GM23338 (cell line): ENCODE results near the gene ZNF324B. TPM values are rescaled to one million over a fixed set of nuclear protein-coding genes. Genes with fewer than 3 reads are reported as not detected.

Source experiments
- ATAC-seq: fragments of 200-7000 bp; cut with Tn5 transposase; 3 replicates; pipeline ENCODE4 v1.9.1; 2020
- DNase-seq: peaks from one replicate; pipeline ENCODE4 v3.0.0-alpha.2; 2015; ENCODE audit warnings: low spot score
- H2AFZ ChIP-seq: fragments of 200-600 bp; sonication (generic); 2 replicates; pipeline ENCODE4 v1.8.0; 2016; ENCODE audit warnings: antibody characterized with exemption, mild to moderate bottlenecking, moderate library complexity
- H3F3A ChIP-seq: fragments of 200-600 bp; sonication (generic); replicated peaks from 2 replicates; pipeline ENCODE4 v1.8.0; 2017; ENCODE audit warnings: antibody characterized with exemption, mixed run types, low read depth
- H3K27ac ChIP-seq: fragments of 200-600 bp; sonication (generic); 2 replicates; pipeline ENCODE4 v1.6.1; 2016; ENCODE audit warnings: low read depth
- H3K27me3 ChIP-seq: fragments of 200-600 bp; sonication (generic); 2 replicates; pipeline ENCODE4 v1.8.0; 2016; ENCODE audit warnings: mild to moderate bottlenecking, mixed run types, moderate library complexity; ENCODE audit not compliant: insufficient read depth
- H3K36me3 ChIP-seq: fragments of 200-600 bp; sonication (generic); 2 replicates; pipeline ENCODE4 v1.8.0; 2016; ENCODE audit warnings: mild to moderate bottlenecking; ENCODE audit not compliant: insufficient read depth
- H3K4me1 ChIP-seq: fragments of 200-600 bp; sonication (generic); 2 replicates; pipeline ENCODE4 v1.8.0; 2016; ENCODE audit warnings: mild to moderate bottlenecking, moderate library complexity; ENCODE audit not compliant: insufficient read depth
- H3K4me2 ChIP-seq: fragments of 200-600 bp; sonication (generic); 2 replicates; pipeline ENCODE4 v1.7.1; 2017; ENCODE audit warnings: mixed run types
- H3K4me3 ChIP-seq: fragments of 200-600 bp; sonication (generic); 2 replicates; pipeline ENCODE4 v1.6.1; 2016; ENCODE audit warnings: mixed run types
- H3K79me2 ChIP-seq: fragments of 200-600 bp; sonication (generic); replicated peaks from 2 replicates; pipeline ENCODE4 v1.8.0; 2017; ENCODE audit warnings: mild to moderate bottlenecking; ENCODE audit not compliant: insufficient read depth
- H3K9me2 ChIP-seq: fragments of 200-600 bp; sonication (generic); 2 replicates; pipeline ENCODE4 v1.8.0; 2017; ENCODE audit not compliant: insufficient read depth
- H4K20me1 ChIP-seq: fragments of 200-600 bp; sonication (generic); replicated peaks from 2 replicates; pipeline ENCODE4 v1.8.0; 2017; ENCODE audit warnings: mild to moderate bottlenecking; ENCODE audit not compliant: insufficient read depth
- H3K27ac Mint-ChIP-seq: 2 replicates; pipeline ENCODE4 v1.8.0; 2020; ENCODE audit warnings: inconsistent platforms, mild to moderate bottlenecking, moderate library complexity, mixed read lengths
- H3K27me3 Mint-ChIP-seq: 3 replicates; pipeline ENCODE4 v1.8.0; 2022; ENCODE audit warnings: low read depth, mild to moderate bottlenecking, moderate library complexity, mixed read lengths, inconsistent platforms; ENCODE audit not compliant: insufficient read depth, poor library complexity
- H3K36me3 Mint-ChIP-seq: 3 replicates; pipeline ENCODE4 v1.8.0; 2021; ENCODE audit warnings: low read depth, mild to moderate bottlenecking, inconsistent platforms, moderate library complexity, mixed read lengths
- H3K4me1 Mint-ChIP-seq: 3 replicates; pipeline ENCODE4 v1.8.0; 2020; ENCODE audit warnings: mild to moderate bottlenecking, inconsistent platforms, mixed read lengths
- H3K4me3 Mint-ChIP-seq: 3 replicates; pipeline ENCODE4 v1.8.0; 2021; ENCODE audit warnings: moderate library complexity, mild to moderate bottlenecking, inconsistent platforms, mixed read lengths
- H3K9me3 Mint-ChIP-seq: 3 replicates; pipeline ENCODE4 v1.8.0; 2020; ENCODE audit warnings: moderate library complexity, mild to moderate bottlenecking, inconsistent platforms, mixed read lengths
- CREB1 ChIP-seq: fragments of 250-450 bp; sonication (Bioruptor Pico); IDR thresholded peaks from 2 replicates; pipeline ENCODE4 v1.5.0; 2020; ENCODE audit warnings: low read depth, mild to moderate bottlenecking, moderate library complexity
- EZH2phosphoT487 ChIP-seq: fragments of 200-600 bp; sonication (generic); IDR thresholded peaks from one replicate; pipeline ENCODE4 v1.8.1; 2018; ENCODE audit warnings: antibody characterized with exemption; ENCODE audit not compliant: unreplicated experiment
- POLR2AphosphoS5 ChIP-seq: IDR thresholded peaks from 2 replicates; pipeline ENCODE4 v1.6.1; 2016; ENCODE audit warnings: antibody characterized with exemption, low read depth
- REST ChIP-seq: IDR thresholded peaks from one replicate; pipeline ENCODE4 v1.6.1; 2018; ENCODE audit warnings: antibody characterized with exemption; ENCODE audit not compliant: unreplicated experiment
- STAT1 ChIP-seq: IDR thresholded peaks from one replicate; pipeline ENCODE4 v1.6.1; 2016; ENCODE audit warnings: antibody characterized with exemption; ENCODE audit not compliant: unreplicated experiment
- ZNF114 ChIP-seq: fragments of 250-450 bp; sonication (Bioruptor Pico); IDR thresholded peaks from 2 replicates; pipeline ENCODE4 v1.5.0; 2020; ENCODE audit warnings: mild to moderate bottlenecking, moderate library complexity
- ZNF331 ChIP-seq: fragments of 250-450 bp; sonication (Bioruptor Pico); IDR thresholded peaks from 2 replicates; pipeline ENCODE4 v1.5.0; 2020; ENCODE audit warnings: low read depth, mild to moderate bottlenecking, moderate library complexity
- polyA plus RNA-seq: library from polyadenylated mRNA; unstranded; fragments of >200 nt; fragmentation: Nextera tagmentation; extraction: Ambion mirVana; gene quantifications from 2 replicates; pipeline ENCODE4 v1.2.1, GENCODE V29; 2016
- total RNA-seq: library from RNA; depleted of rRNA; stranded (reverse); fragments of >200 nt; shearing (Covaris generic); gene quantifications from 2 replicates; pipeline ENCODE4 v1.2.3, GENCODE V29; 2014
- TF ChIP-seq, protein P1 (sequence below): fragments of 250-450 bp; sonication (Bioruptor Pico); IDR thresholded peaks from 2 replicates; pipeline ENCODE4 v1.5.0; 2020; ENCODE audit warnings: mild to moderate bottlenecking, moderate library complexity
- TF ChIP-seq, protein P2 (sequence below): IDR thresholded peaks from 2 replicates; pipeline ENCODE4 v1.6.1; 2016; ENCODE audit warnings: antibody characterized with exemption
- TF ChIP-seq, protein P3 (sequence below), 2 experiments: fragments of 200-600 bp in 1 of 2; sonication (generic) in 1 of 2; conservative IDR thresholded peaks; 2 replicates each; pipeline versions ENCODE4 v1.5.1 to v1.6.1; 2016 to 2017; ENCODE audit warnings: antibody characterized with exemption in 2 of 2, low read depth in 2 of 2, mild to moderate bottlenecking in 2 of 2, moderate library complexity in 1 of 2

ZNF324B gene
- total and polyA plus RNA-seq, 2 experiments from 2014 or later: 0.50 to 4.7 TPM

GRCh38 chr19:58474997-58475713 lies 23.7 kb downstream of the ZNF324B start:
- peaks cover 25% of the 10 kb centered on the region for H3K27me3 Mint-ChIP-seq
- ATAC-seq (peak; percentile 5), DNase-seq (no peak)
- Histone ChIP-seq H3K27me3 (no peaks in the 10 kb centered on the region), H3K9me2 (no peaks in the 10 kb centered on the region), H3K4me2 (peak overlapping the region; percentile 94), H2AFZ (peak overlapping the region; percentile 96), H4K20me1 (no peaks in the 10 kb centered on the region), H3K27ac (0 out of 2 replicates have a peak overlapping the region, but pooled peaks have one; percentile 96), H3K4me3 (peak overlapping the region; percentile 82), H3K4me1 (peaks cover 4% of the 10 kb centered on the region; the same call in 1 of the 2 replicates), H3F3A (peaks cover 13% of the 10 kb centered on the region), H3K79me2 (no peaks in the 10 kb centered on the region), H3K36me3 (no peaks in the 10 kb centered on the region)
- TF ChIP-seq ZNF114 (no peak), EZH2phosphoT487 (no peak), POLR2AphosphoS5 (no peak), ZNF331 (CRISPR knock-in tag) (no peak), STAT1 (no peak), CREB1 (CRISPR knock-in tag) (no peak), REST (no peak)
- TF ChIP-seq, protein P1, sequence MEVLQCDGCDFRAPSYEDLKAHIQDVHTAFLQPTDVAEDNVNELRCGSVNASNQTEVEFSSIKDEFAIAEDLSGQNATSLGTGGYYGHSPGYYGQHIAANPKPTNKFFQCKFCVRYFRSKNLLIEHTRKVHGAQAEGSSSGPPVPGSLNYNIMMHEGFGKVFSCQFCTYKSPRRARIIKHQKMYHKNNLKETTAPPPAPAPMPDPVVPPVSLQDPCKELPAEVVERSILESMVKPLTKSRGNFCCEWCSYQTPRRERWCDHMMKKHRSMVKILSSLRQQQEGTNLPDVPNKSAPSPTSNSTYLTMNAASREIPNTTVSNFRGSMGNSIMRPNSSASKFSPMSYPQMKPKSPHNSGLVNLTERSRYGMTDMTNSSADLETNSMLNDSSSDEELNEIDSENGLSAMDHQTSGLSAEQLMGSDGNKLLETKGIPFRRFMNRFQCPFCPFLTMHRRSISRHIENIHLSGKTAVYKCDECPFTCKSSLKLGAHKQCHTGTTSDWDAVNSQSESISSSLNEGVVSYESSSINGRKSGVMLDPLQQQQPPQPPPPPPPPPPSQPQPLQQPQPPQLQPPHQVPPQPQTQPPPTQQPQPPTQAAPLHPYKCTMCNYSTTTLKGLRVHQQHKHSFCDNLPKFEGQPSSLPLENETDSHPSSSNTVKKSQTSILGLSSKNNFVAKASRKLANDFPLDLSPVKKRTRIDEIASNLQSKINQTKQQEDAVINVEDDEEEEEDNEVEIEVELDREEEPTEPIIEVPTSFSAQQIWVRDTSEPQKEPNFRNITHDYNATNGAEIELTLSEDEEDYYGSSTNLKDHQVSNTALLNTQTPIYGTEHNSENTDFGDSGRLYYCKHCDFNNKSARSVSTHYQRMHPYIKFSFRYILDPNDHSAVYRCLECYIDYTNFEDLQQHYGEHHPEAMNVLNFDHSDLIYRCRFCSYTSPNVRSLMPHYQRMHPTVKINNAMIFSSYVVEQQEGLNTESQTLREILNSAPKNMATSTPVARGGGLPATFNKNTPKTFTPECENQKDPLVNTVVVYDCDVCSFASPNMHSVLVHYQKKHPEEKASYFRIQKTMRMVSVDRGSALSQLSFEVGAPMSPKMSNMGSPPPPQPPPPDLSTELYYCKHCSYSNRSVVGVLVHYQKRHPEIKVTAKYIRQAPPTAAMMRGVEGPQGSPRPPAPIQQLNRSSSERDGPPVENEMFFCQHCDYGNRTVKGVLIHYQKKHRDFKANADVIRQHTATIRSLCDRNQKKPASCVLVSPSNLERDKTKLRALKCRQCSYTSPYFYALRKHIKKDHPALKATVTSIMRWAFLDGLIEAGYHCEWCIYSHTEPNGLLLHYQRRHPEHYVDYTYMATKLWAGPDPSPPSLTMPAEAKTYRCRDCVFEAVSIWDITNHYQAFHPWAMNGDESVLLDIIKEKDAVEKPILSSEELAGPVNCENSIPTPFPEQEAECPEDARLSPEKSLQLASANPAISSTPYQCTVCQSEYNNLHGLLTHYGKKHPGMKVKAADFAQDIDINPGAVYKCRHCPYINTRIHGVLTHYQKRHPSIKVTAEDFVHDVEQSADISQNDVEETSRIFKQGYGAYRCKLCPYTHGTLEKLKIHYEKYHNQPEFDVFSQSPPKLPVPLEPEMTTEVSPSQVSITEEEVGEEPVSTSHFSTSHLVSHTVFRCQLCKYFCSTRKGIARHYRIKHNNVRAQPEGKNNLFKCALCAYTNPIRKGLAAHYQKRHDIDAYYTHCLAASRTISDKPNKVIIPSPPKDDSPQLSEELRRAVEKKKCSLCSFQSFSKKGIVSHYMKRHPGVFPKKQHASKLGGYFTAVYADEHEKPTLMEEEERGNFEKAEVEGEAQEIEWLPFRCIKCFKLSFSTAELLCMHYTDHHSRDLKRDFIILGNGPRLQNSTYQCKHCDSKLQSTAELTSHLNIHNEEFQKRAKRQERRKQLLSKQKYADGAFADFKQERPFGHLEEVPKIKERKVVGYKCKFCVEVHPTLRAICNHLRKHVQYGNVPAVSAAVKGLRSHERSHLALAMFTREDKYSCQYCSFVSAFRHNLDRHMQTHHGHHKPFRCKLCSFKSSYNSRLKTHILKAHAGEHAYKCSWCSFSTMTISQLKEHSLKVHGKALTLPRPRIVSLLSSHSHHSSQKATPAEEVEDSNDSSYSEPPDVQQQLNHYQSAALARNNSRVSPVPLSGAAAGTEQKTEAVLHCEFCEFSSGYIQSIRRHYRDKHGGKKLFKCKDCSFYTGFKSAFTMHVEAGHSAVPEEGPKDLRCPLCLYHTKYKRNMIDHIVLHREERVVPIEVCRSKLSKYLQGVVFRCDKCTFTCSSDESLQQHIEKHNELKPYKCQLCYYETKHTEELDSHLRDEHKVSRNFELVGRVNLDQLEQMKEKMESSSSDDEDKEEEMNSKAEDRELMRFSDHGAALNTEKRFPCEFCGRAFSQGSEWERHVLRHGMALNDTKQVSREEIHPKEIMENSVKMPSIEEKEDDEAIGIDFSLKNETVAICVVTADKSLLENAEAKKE: no peak
- TF ChIP-seq, protein P2, sequence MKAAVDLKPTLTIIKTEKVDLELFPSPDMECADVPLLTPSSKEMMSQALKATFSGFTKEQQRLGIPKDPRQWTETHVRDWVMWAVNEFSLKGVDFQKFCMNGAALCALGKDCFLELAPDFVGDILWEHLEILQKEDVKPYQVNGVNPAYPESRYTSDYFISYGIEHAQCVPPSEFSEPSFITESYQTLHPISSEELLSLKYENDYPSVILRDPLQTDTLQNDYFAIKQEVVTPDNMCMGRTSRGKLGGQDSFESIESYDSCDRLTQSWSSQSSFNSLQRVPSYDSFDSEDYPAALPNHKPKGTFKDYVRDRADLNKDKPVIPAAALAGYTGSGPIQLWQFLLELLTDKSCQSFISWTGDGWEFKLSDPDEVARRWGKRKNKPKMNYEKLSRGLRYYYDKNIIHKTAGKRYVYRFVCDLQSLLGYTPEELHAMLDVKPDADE: no peak
- TF ChIP-seq, protein P3, sequence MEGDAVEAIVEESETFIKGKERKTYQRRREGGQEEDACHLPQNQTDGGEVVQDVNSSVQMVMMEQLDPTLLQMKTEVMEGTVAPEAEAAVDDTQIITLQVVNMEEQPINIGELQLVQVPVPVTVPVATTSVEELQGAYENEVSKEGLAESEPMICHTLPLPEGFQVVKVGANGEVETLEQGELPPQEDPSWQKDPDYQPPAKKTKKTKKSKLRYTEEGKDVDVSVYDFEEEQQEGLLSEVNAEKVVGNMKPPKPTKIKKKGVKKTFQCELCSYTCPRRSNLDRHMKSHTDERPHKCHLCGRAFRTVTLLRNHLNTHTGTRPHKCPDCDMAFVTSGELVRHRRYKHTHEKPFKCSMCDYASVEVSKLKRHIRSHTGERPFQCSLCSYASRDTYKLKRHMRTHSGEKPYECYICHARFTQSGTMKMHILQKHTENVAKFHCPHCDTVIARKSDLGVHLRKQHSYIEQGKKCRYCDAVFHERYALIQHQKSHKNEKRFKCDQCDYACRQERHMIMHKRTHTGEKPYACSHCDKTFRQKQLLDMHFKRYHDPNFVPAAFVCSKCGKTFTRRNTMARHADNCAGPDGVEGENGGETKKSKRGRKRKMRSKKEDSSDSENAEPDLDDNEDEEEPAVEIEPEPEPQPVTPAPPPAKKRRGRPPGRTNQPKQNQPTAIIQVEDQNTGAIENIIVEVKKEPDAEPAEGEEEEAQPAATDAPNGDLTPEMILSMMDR (conservative IDR thresholded peaks at IDR 0.05; ENCODE audit: low read depth in 2 of 2): no peak
- peaks cover 10% of the 10 kb centered on the region for H3K4me1 Mint-ChIP-seq
- H3K9me3 Mint-ChIP-seq: no peaks in the 10 kb centered on the region; the same call in 2 of the 3 replicates
- peak overlapping the region; percentile 93 for H3K4me3 Mint-ChIP-seq
- peak overlapping the region; percentile 18; the same call in 1 of the 2 replicates for H3K27ac Mint-ChIP-seq
- peaks cover 14% of the 10 kb centered on the region for H3K36me3 Mint-ChIP-seq
